KMS-11 (cell line): ENCODE data around the gene VENTX.

ENCODE experiments used
- H2AFZ ChIP-seq: fragments of 200-600 bp; sonication (generic); 2 replicates; pipeline ENCODE4 v1.6.1; 2016; ENCODE audit warnings: antibody characterized with exemption, mixed run types, low read depth
- H3K27ac ChIP-seq: fragments of 200-600 bp; sonication (generic); 2 replicates; pipeline ENCODE4 v1.6.1; 2016; ENCODE audit warnings: mild to moderate bottlenecking, mixed run types
- H3K27me3 ChIP-seq: fragments of 200-600 bp; sonication (generic); 2 replicates; pipeline ENCODE4 v1.6.1; 2017; ENCODE audit warnings: mild to moderate bottlenecking, low read depth, mixed run types, moderate library complexity; ENCODE audit not compliant: insufficient read depth
- H3K36me3 ChIP-seq: fragments of 200-600 bp; sonication (generic); 2 replicates; pipeline ENCODE4 v1.6.1; 2017; ENCODE audit warnings: mild to moderate bottlenecking, mixed run types; ENCODE audit not compliant: insufficient read depth
- H3K4me1 ChIP-seq: fragments of 200-600 bp; sonication (generic); 2 replicates; pipeline ENCODE4 v1.6.1; 2016; ENCODE audit warnings: mild to moderate bottlenecking, low read depth, mixed run types; ENCODE audit not compliant: poor library complexity, severe bottlenecking
- H3K4me2 ChIP-seq: fragments of 200-600 bp; sonication (generic); 2 replicates; pipeline ENCODE4 v1.7.0; 2016; ENCODE audit warnings: mild to moderate bottlenecking, mixed run types
- H3K4me3 ChIP-seq: fragments of 200-600 bp; sonication (generic); IDR thresholded peaks from 2 replicates; pipeline ENCODE4 v1.6.1; 2017; ENCODE audit warnings: low read depth, low read length, mixed read lengths; ENCODE audit not compliant: insufficient read depth
- H3K79me2 ChIP-seq: fragments of 200-600 bp; sonication (generic); 2 replicates; pipeline ENCODE4 v1.6.1; 2016; ENCODE audit warnings: low read depth, mixed run types; ENCODE audit not compliant: insufficient read depth
- H3K9ac ChIP-seq: fragments of 200-600 bp; sonication (generic); 2 replicates; pipeline ENCODE4 v1.6.1; 2016; ENCODE audit warnings: mild to moderate bottlenecking, mixed run types
- H4K20me1 ChIP-seq: fragments of 200-600 bp; sonication (generic); 2 replicates; pipeline ENCODE4 v1.6.1; 2016; ENCODE audit warnings: mild to moderate bottlenecking, mixed run types; ENCODE audit not compliant: insufficient read depth
- CTCF ChIP-seq: fragments of 200-600 bp; sonication (generic); conservative IDR thresholded peaks from 2 replicates; pipeline ENCODE4 v1.6.1; 2017; ENCODE audit warnings: low read depth, mild to moderate bottlenecking, antibody characterized with exemption, low read length, moderate library complexity, mixed read lengths

VENTX gene

GRCh38 chr10:133277277-133277992 lies 39.8 kb downstream of the VENTX start:
- Histone ChIP-seq H3K36me3 (no peaks in the 10 kb centered on the region), H3K27me3 (no peaks in the 10 kb centered on the region), H3K27ac (peak overlapping the region; percentile 82), H3K4me3 (no peak overlapping the region), H3K9ac (peak overlapping the region; percentile 41; the same call in 1 of the 2 replicates), H3K4me1 (peaks cover 63% of the 10 kb centered on the region), H2AFZ (no peak overlapping the region), H3K4me2 (peak overlapping the region; percentile 89), H4K20me1 (no peaks in the 10 kb centered on the region), H3K79me2 (no peaks in the 10 kb centered on the region)
- TF ChIP-seq CTCF: no peak

- peak overlapping the region; percentile 41; the same call in 1 of the 2 replicates for H3K9ac ChIP-seq
- H3K27me3 ChIP-seq: no peaks in the 10 kb centered on the region
- H3K4me1 ChIP-seq: peaks cover 63% of the 10 kb centered on the region
- no peak for TF ChIP-seq CTCF
- H4K20me1 ChIP-seq: no peaks in the 10 kb centered on the region
- H3K4me2 ChIP-seq: peak overlapping the region; percentile 89
- H3K4me3 ChIP-seq: no peak overlapping the region
- no peaks in the 10 kb centered on the region for H3K36me3 ChIP-seq
- 0 out of 2 replicates have a peak overlapping the region, but pooled peaks have one; percentile 9 for H2AFZ ChIP-seq
- no peaks in the 10 kb centered on the region for H3K79me2 ChIP-seq
- H3K27ac ChIP-seq: peak overlapping the region; percentile 82
These were observed 40.4 kb downstream of the VENTX start for GRCh38 chr10:133277993-133278576.

- Histone ChIP-seq H4K20me1 (no peaks in the 10 kb centered on the region), H3K9ac (peak overlapping the region; percentile 41; the same call in 1 of the 2 replicates), H3K27me3 (no peaks in the 10 kb centered on the region), H3K4me1 (peaks cover 59% of the 10 kb centered on the region), H3K4me3 (no peak overlapping the region), H3K36me3 (no peaks in the 10 kb centered on the region), H2AFZ (0 out of 2 replicates have a peak overlapping the region, but pooled peaks have one; percentile 9), H3K4me2 (peak overlapping the region; percentile 89), H3K27ac (peak overlapping the region; percentile 82), H3K79me2 (no peaks in the 10 kb centered on the region)
- TF ChIP-seq CTCF: no peak
These were observed 41.1 kb downstream of the VENTX start for GRCh38 chr10:133278577-133279265.

- TF ChIP-seq CTCF: no peak
- H2AFZ ChIP-seq: no peak overlapping the region
- peak overlapping the region; percentile 89 for H3K4me2 ChIP-seq
- H3K27me3 ChIP-seq: no peaks in the 10 kb centered on the region
- H3K9ac ChIP-seq: no peak overlapping the region
- H4K20me1 ChIP-seq: no peaks in the 10 kb centered on the region
- H3K27ac ChIP-seq: peak overlapping the region; percentile 82
- no peaks in the 10 kb centered on the region for H3K36me3 ChIP-seq
- H3K4me1 ChIP-seq: peaks cover 55% of the 10 kb centered on the region
- no peaks in the 10 kb centered on the region for H3K79me2 ChIP-seq
- H3K4me3 ChIP-seq: no peak overlapping the region
These were observed 41.9 kb downstream of the VENTX start for GRCh38 chr10:133279326-133280226.
